GM12878 (cell line): Measurements from ENCODE around the gene KCNN1. TPM values are rescaled to one million over a fixed set of nuclear protein-coding genes. Genes with fewer than 3 reads are reported as not detected.

Experiments
- ATF2 ChIP-seq: IDR thresholded peaks from 2 replicates; pipeline ENCODE4 v1.6.1; 2012; ENCODE audit warnings: low read length, inconsistent platforms
- BACH1 ChIP-seq: fragments of 450-650 bp; IDR thresholded peaks from 2 replicates; pipeline ENCODE4 v1.6.1; 2017; ENCODE audit warnings: mild to moderate bottlenecking, borderline replicate concordance
- CEBPZ ChIP-seq: fragments of 150-350 bp; IDR thresholded peaks from 2 replicates; pipeline ENCODE4 v1.6.1; 2016; ENCODE audit warnings: low read depth, low read length
- IRF5 ChIP-seq: fragments of 450-650 bp; IDR thresholded peaks from 2 replicates; pipeline ENCODE4 v1.6.1; 2017; ENCODE audit warnings: borderline replicate concordance
- KAT2A ChIP-seq: conservative IDR thresholded peaks from 2 replicates; pipeline ENCODE4 v1.6.1; 2011; ENCODE audit warnings: low read depth, low read length; ENCODE audit not compliant: control insufficient read depth
- MXI1 ChIP-seq: fragments of 150-350 bp; IDR thresholded peaks from 2 replicates; pipeline ENCODE4 v1.6.1; 2011; ENCODE audit warnings: low read depth, mild to moderate bottlenecking, inconsistent platforms, low read length, improper control_type of control experiment
- NR2C1 ChIP-seq: fragments of 450-650 bp; IDR thresholded peaks from 2 replicates; pipeline ENCODE4 v1.6.1; 2017; ENCODE audit warnings: antibody characterized with exemption, mild to moderate bottlenecking, moderate library complexity
- NRF1 ChIP-seq: conservative IDR thresholded peaks from 2 replicates; pipeline ENCODE4 v1.6.1; 2011; ENCODE audit warnings: mild to moderate bottlenecking, low read depth, low read length, improper control_type of control experiment
- PAX5 ChIP-seq: IDR thresholded peaks from 2 replicates; pipeline ENCODE4 v1.6.1; 2011; ENCODE audit warnings: low read depth, low read length, borderline replicate concordance
- POLR2AphosphoS5 ChIP-seq: IDR thresholded peaks from 2 replicates; pipeline ENCODE4 v1.6.1; 2011; ENCODE audit warnings: mild to moderate bottlenecking, low read length, inconsistent platforms
- RELA ChIP-seq: fragments of 450-650 bp; IDR thresholded peaks from 2 replicates; pipeline ENCODE4 v1.8.0; 2014; ENCODE audit warnings: borderline replicate concordance; ENCODE audit not compliant: partially characterized antibody
- SMC3 ChIP-seq: IDR thresholded peaks from 2 replicates; pipeline ENCODE4 v1.6.1; 2011; ENCODE audit warnings: low read length, improper control_type of control experiment, borderline replicate concordance
- SRF ChIP-seq, 2 experiments: IDR thresholded peaks; 2 replicates each; pipeline ENCODE4 v1.6.1; 2011; ENCODE audit warnings: low read depth in 2 of 2, low read length in 2 of 2, mild to moderate bottlenecking in 1 of 2, moderate library complexity in 1 of 2
- WRNIP1 ChIP-seq: IDR thresholded peaks from 2 replicates; pipeline ENCODE4 v1.6.1; 2011; ENCODE audit warnings: low read depth, low read length, improper control_type of control experiment, borderline replicate concordance
- ZBTB4 ChIP-seq: fragments of 450-650 bp; formaldehyde crosslinking; IDR thresholded peaks from 2 replicates; pipeline ENCODE4 v1.4.0; 2022; ENCODE audit warnings: mild to moderate bottlenecking, moderate library complexity
- ZNF207 ChIP-seq: fragments of 450-650 bp; IDR thresholded peaks from 2 replicates; pipeline ENCODE4 v1.6.1; 2014; ENCODE audit warnings: antibody characterized with exemption, mild to moderate bottlenecking, borderline replicate concordance
- ZNF384 ChIP-seq: IDR thresholded peaks from 2 replicates; pipeline ENCODE4 v1.6.1; 2012; ENCODE audit warnings: low read depth, mild to moderate bottlenecking, low read length, improper control_type of control experiment, borderline replicate concordance
- polyA plus RNA-seq, 11 experiments: library from polyadenylated mRNA; depleted of rRNA in 4 of 11; unstranded in 6 of 11; stranded (reverse) in 5 of 11; fragments of >200 nt; fragmentation: Nextera tagmentation in 4 of 11; fragmentation: Illumina TruSeq in 1 of 11; extraction: Ambion mirVana in 4 of 11; extraction: Trizol in 1 of 11; gene quantifications; 1 replicate in 1 of 11; 2 replicates in 10 of 11; pipeline versions ENCODE4 v1.2.1 to v1.2.3, GENCODE V29; 2011 to 2016; ENCODE audit warnings: inconsistent platforms in 2 of 11, missing spikeins in 2 of 11, low read depth in 1 of 11
- total RNA-seq, 4 experiments: library from RNA; depleted of rRNA in 3 of 4; stranded (reverse); fragments of >200 nt in 3 of 4; fragmentation: Illumina TruSeq in 1 of 4; extraction: Trizol in 1 of 4; gene quantifications; 2 replicates each; pipeline versions ENCODE4 v1.2.1 to v1.2.3, GENCODE V29; 2013 to 2021

KCNN1 gene
- total and polyA plus RNA-seq, 10 of the 15 experiments (the other 5 are each of a cell fraction or from before 2014, with no cell fraction given) = 0.02 to 0.95 (median 0.16) TPM; not detected in 1

- TF ChIP-seq ZNF207 (no peak), ZBTB4 (no peak), KAT2A (no peak), SRF (IDR thresholded peaks at IDR 0.05; ENCODE audit: low read depth in 2 of 2, low read length in 2 of 2) (no peak), ATF2 (no peak), RELA (no peak), ZNF384 (no peak), NR2C1 (no peak), MXI1 (peak; percentile 71), BACH1 (peak; percentile 44; the same call in 1 of the 2 replicates), POLR2AphosphoS5 (peak; percentile 32; the same call in 1 of the 2 replicates), WRNIP1 (no peak), SMC3 (no peak), PAX5 (0 out of 2 replicates have a peak, but pooled peaks have one; percentile 8), IRF5 (no peak), CEBPZ (no peak), NRF1 (no peak)
These were observed 56.8 kb downstream of the KCNN1 start (continued) for GRCh38 chr19:18023622-18024251.
